ENCODE measurements around the gene MAP6D1. TPM values are rescaled to one million over a fixed set of nuclear protein-coding genes. Genes with fewer than 3 reads are reported as not detected.

The MAP6D1 gene
- polyA plus RNA-seq, 1 experiment = 3.9 TPM

- TF ChIP-seq CTCF (IDR thresholded peaks at IDR 0.05; ENCODE audit: insufficient read depth, low read depth, low read length) = no peak
- H3K36me3 ChIP-seq (ENCODE audit: control insufficient read depth, insufficient read depth, low read length) = peaks cover 13% of the 10 kb centered on the region
- POLR2A ChIA-PET = no interaction called here
- DNase-seq (ENCODE audit: low read depth) = no peak
- CTCF ChIA-PET = interaction anchor here (0.7 kb wide), 1 partner anchor 566 kb away, joined by 4 read pairs; no protein-coding TSS in a partner anchor
- H3K27me3 ChIP-seq (ENCODE audit: control insufficient read depth, insufficient read depth, low read length) = no peaks in the 10 kb centered on the region
- no peak overlapping the region for H3K4me3 ChIP-seq (ENCODE audit: low read depth, low read length)
Observed at GRCh38 chr3:183862610-183863009, 37.2 kb upstream of the MAP6D1 start.

GRCh38 chr3:183857863-183858262, 32.5 kb upstream of the MAP6D1 start:
- peaks cover 7% of the 10 kb centered on the region for H3K36me3 ChIP-seq (ENCODE audit: control insufficient read depth, insufficient read depth, low read length)
- CTCF ChIA-PET = interaction anchor here (3.6 kb wide), 1 partner anchor 27 kb away, joined by 11 read pairs; the partner anchor contains the start of gene PARL
- POLR2A ChIA-PET = no interaction called here

GRCh38 chr3:183854318-183855035, 29.1 kb upstream of the MAP6D1 start:
- POLR2A ChIA-PET = no interaction called here
- H3K36me3 ChIP-seq (ENCODE audit: control insufficient read depth, insufficient read depth, low read length) = peaks cover 2% of the 10 kb centered on the region
- no peak for TF ChIP-seq CTCF (IDR thresholded peaks at IDR 0.05; ENCODE audit: insufficient read depth, low read depth, low read length)
- DNase-seq (ENCODE audit: low read depth) = no peak
- no peak overlapping the region for H3K4me3 ChIP-seq (ENCODE audit: low read depth, low read length)
- CTCF ChIA-PET = no interaction called here
- no peaks in the 10 kb centered on the region for H3K27me3 ChIP-seq (ENCODE audit: control insufficient read depth, insufficient read depth, low read length)

More at GRCh38 chr3:183857863-183858262, 32.5 kb upstream of the MAP6D1 start:
- no peak for TF ChIP-seq CTCF (IDR thresholded peaks at IDR 0.05; ENCODE audit: insufficient read depth, low read depth, low read length)
- no peak for DNase-seq (ENCODE audit: low read depth)
- Histone ChIP-seq H3K4me3 (ENCODE audit: low read depth, low read length) (no peak overlapping the region), H3K27me3 (ENCODE audit: control insufficient read depth, insufficient read depth, low read length) (no peaks in the 10 kb centered on the region)

- no peak for TF ChIP-seq CTCF (IDR thresholded peaks at IDR 0.05; ENCODE audit: insufficient read depth, low read depth, low read length)
- H3K27me3 ChIP-seq (ENCODE audit: control insufficient read depth, insufficient read depth, low read length) = no peaks in the 10 kb centered on the region
- ChIA-PET POLR2A (no interaction called here), CTCF (no interaction called here)
- no peak overlapping the region for H3K4me3 ChIP-seq (ENCODE audit: low read depth, low read length)
- DNase-seq (ENCODE audit: low read depth) = no peak
- H3K36me3 ChIP-seq (ENCODE audit: control insufficient read depth, insufficient read depth, low read length) = peaks cover 7% of the 10 kb centered on the region
Observed at GRCh38 chr3:183845608-183846288, 20.4 kb upstream of the MAP6D1 start.

- H3K4me3 ChIP-seq (ENCODE audit: low read depth, low read length) = no peak overlapping the region
- no peak for TF ChIP-seq CTCF (IDR thresholded peaks at IDR 0.05; ENCODE audit: insufficient read depth, low read depth, low read length)
- H3K36me3 ChIP-seq (ENCODE audit: control insufficient read depth, insufficient read depth, low read length) = peaks cover 7% of the 10 kb centered on the region
- CTCF ChIA-PET = interaction anchor here (1.1 kb wide), 1 partner anchor 39 kb away, joined by 4 read pairs; the partner anchor contains the start of gene PARL
- H3K27me3 ChIP-seq (ENCODE audit: control insufficient read depth, insufficient read depth, low read length) = no peaks in the 10 kb centered on the region
- POLR2A ChIA-PET = no interaction called here
- DNase-seq (ENCODE audit: low read depth) = no peak
Observed at GRCh38 chr3:183845090-183845489, 19.7 kb upstream of the MAP6D1 start.
